HL-60/S4 treated with retinoic acid at 250 ng/mL for 4 days and 3 days (cell line): ENCODE data around the gene BTBD10.

Experiments used
- in situ Hi-C: fragments of 300-500 bp; cut with MboI; formaldehyde crosslinking; loops from 2 replicates; pipeline ENCODE4 v1.7.0; 2022; ENCODE audit warnings: low sequenced_read_pairs

The BTBD10 gene

GRCh38 chr11:13462901-13463778, at the start of gene BTBD10:
Gene BTBD10, minus strand, starts transcription at chr11:13463222. Its CDS starts 18,098 bp downstream, at chr11:13445124.
- in situ Hi-C loops: no loop called here

- in situ Hi-C loops: no loop called here
Observed at GRCh38 chr11:13503393-13503792, 40.4 kb upstream of the BTBD10 start.

GRCh38 chr11:13502492-13502891, 39.5 kb upstream of the BTBD10 start:
- in situ Hi-C loops: no loop called here

GRCh38 chr11:13495929-13496328, 32.9 kb upstream of the BTBD10 start, which contains the start of gene PTH:
Gene PTH, minus strand, starts transcription at chr11:13495997. Its CDS starts 3,142 bp downstream, at chr11:13492855.
- in situ Hi-C loops: no loop called here

GRCh38 chr11:13494051-13494450, 31.0 kb upstream of the BTBD10 start:
- in situ Hi-C loops: no loop called here

- in situ Hi-C loops: no loop called here
Observed at GRCh38 chr11:13487661-13488030, 24.6 kb upstream of the BTBD10 start.

- in situ Hi-C loops: no loop called here
Observed at GRCh38 chr11:13486926-13487660, 24.1 kb upstream of the BTBD10 start.

GRCh38 chr11:13480198-13480597, 17.2 kb upstream of the BTBD10 start:
- in situ Hi-C loops: no loop called here

- in situ Hi-C loops: no loop called here
Observed at GRCh38 chr11:13479688-13480087, 16.7 kb upstream of the BTBD10 start.

- in situ Hi-C loops: no loop called here
Observed at GRCh38 chr11:13475091-13475490, 12.1 kb upstream of the BTBD10 start.

- in situ Hi-C loops: no loop called here
Observed at GRCh38 chr11:13473013-13473722, 10.1 kb upstream of the BTBD10 start.

GRCh38 chr11:13468750-13469149, 5.7 kb upstream of the BTBD10 start:
- in situ Hi-C loops: no loop called here

- in situ Hi-C loops: no loop called here
Observed at GRCh38 chr11:13465909-13466371, 2.9 kb upstream of the BTBD10 start.

- in situ Hi-C loops: no loop called here
Observed at GRCh38 chr11:13463779-13464290, 813 bp upstream of the BTBD10 start.

GRCh38 chr11:13462311-13462900, 616 bp downstream of the BTBD10 start:
- in situ Hi-C loops: no loop called here

GRCh38 chr11:13461291-13461690, 1.7 kb downstream of the BTBD10 start:
- in situ Hi-C loops: no loop called here

GRCh38 chr11:13450832-13451397, 12.1 kb downstream of the BTBD10 start:
- in situ Hi-C loops: no loop called here

- in situ Hi-C loops: no loop called here
Observed at GRCh38 chr11:13449522-13449921, 13.5 kb downstream of the BTBD10 start.

GRCh38 chr11:13448876-13449275, 14.1 kb downstream of the BTBD10 start:
- in situ Hi-C loops: no loop called here

- in situ Hi-C loops: no loop called here
Observed at GRCh38 chr11:13446444-13446843, 16.6 kb downstream of the BTBD10 start.
